Activated CD4-positive, alpha-beta T cell treated with anti-CD3 and anti-CD28 coated beads for 36 hours (primary cell): Measurements from ENCODE around the gene AHSA1. TPM values are rescaled to one million over a fixed set of nuclear protein-coding genes. Genes with fewer than 3 reads are reported as not detected.

Source experiments
- ATAC-seq: fragments of 200-7000 bp; cut with Tn5 transposase; one replicate; pipeline ENCODE4 v1.10.0; 2021; ENCODE audit warnings: mild to moderate bottlenecking, moderate library complexity
- CTCF ChIA-PET: fragments of 350-600 bp; sonication (Branson Sonifier 250); formaldehyde crosslinking; loops from one replicate; lab custom pipeline; 2021; ENCODE audit warnings: antibody characterized with exemption; lab: Charles Lee
- POLR2A ChIA-PET: fragments of 350-600 bp; sonication (Branson Sonifier 250); formaldehyde crosslinking; loops from one replicate; lab custom pipeline; 2021; ENCODE audit warnings: antibody characterized with exemption, inconsistent platforms; lab: Charles Lee
- DNase-seq: peaks from one replicate; pipeline ENCODE4 v3.0.0-alpha.2; 2020
- H3K27ac Mint-ChIP-seq: one replicate; pipeline ENCODE4 v1.8.0; 2021; ENCODE audit warnings: mixed read lengths
- H3K27me3 Mint-ChIP-seq: one replicate; pipeline ENCODE4 v1.8.0; 2021; ENCODE audit warnings: mixed read lengths
- H3K36me3 Mint-ChIP-seq: one replicate; pipeline ENCODE4 v1.8.0; 2021; ENCODE audit warnings: low read depth, mixed read lengths
- H3K4me1 Mint-ChIP-seq: one replicate; pipeline ENCODE4 v1.8.0; 2021; ENCODE audit warnings: mixed read lengths
- H3K4me3 Mint-ChIP-seq: one replicate; pipeline ENCODE4 v1.8.0; 2021; ENCODE audit warnings: mild to moderate bottlenecking, moderate library complexity, mixed read lengths
- H3K9me3 Mint-ChIP-seq: one replicate; pipeline ENCODE4 v1.8.0; 2021; ENCODE audit warnings: low read depth, mixed read lengths
- intact Hi-C, 2 experiments: fragments of 100-400 bp; cut with DNase I in 1 of 2; cut with micrococcal nuclease in 1 of 2; formaldehyde crosslinking; loops; one replicate each; pipeline versions ENCODE4 v1.14.2 to v1.15.1; 2022 to 2024; cut with DNase I, micrococcal nuclease
- total RNA-seq, 2 experiments: library from RNA; stranded (reverse); gene quantifications; one replicate each; pipeline ENCODE4 v1.2.3, GENCODE V29; 2021

AHSA1 gene
- total RNA-seq, 2 experiments from 2014 or later, result 318 to 348 TPM

GRCh38 chr14:77439861-77440260 is 18.0 kb upstream of the AHSA1 start:
- no peaks in the 10 kb centered on the region for H3K9me3 Mint-ChIP-seq
- ATAC-seq (no peak), DNase-seq (no peak)
- no peaks in the 10 kb centered on the region for H3K27me3 Mint-ChIP-seq
- H3K36me3 Mint-ChIP-seq, result peaks cover 36% of the 10 kb centered on the region
- ChIA-PET POLR2A (interaction anchor here (0.6 kb wide), 1 partner anchor 17 kb away, joined by 3 read pairs; no protein-coding TSS in a partner anchor), CTCF (no interaction called here)
- intact Hi-C loops, result no loop called here
- H3K4me3 Mint-ChIP-seq, result no peak overlapping the region
- no peaks in the 10 kb centered on the region for H3K4me1 Mint-ChIP-seq
- no peak overlapping the region for H3K27ac Mint-ChIP-seq

- ChIA-PET CTCF (interaction anchor here (0.7 kb wide), 1 partner anchor 65 kb away, joined by 3 read pairs; the partner anchor contains the start of genes SAMD15 and TMED8), POLR2A (no interaction called here)
- DNase-seq (no peak), ATAC-seq (no peak)
- H3K27ac Mint-ChIP-seq, result no peak overlapping the region
- H3K4me1 Mint-ChIP-seq, result no peaks in the 10 kb centered on the region
- peaks cover 30% of the 10 kb centered on the region for H3K36me3 Mint-ChIP-seq
- intact Hi-C loops, result no loop called here
- H3K9me3 Mint-ChIP-seq, result no peaks in the 10 kb centered on the region
- no peak overlapping the region for H3K4me3 Mint-ChIP-seq
- H3K27me3 Mint-ChIP-seq, result no peaks in the 10 kb centered on the region
Observed at GRCh38 chr14:77442196-77442595, 15.7 kb upstream of the AHSA1 start.

GRCh38 chr14:77455966-77456640 is 1.8 kb upstream of the AHSA1 start:
- Mint-ChIP-seq H3K36me3 (peaks cover 32% of the 10 kb centered on the region), H3K4me3 (peak overlapping the region; percentile 88), H3K9me3 (no peaks in the 10 kb centered on the region), H3K27ac (peak overlapping the region; percentile 100), H3K4me1 (peaks cover 29% of the 10 kb centered on the region), H3K27me3 (no peaks in the 10 kb centered on the region)
- ChIA-PET CTCF (interaction anchor here (1.0 kb wide), 1 partner anchor 101 kb away, joined by 5 read pairs; no protein-coding TSS in a partner anchor), POLR2A (no interaction called here)
- intact Hi-C loops, result loop anchor here (5.0 to 10.0 kb wide), 7 partner anchors 154 to 1304 kb away; partner anchors contain the start of genes ANGEL1 (in 1 of the 2), CIPC (in 1 of the 2), GPATCH2L (in 1 of the 2) and IRF2BPL (in 1 of the 2)
- ATAC-seq (no peak), DNase-seq (no peak)

- intact Hi-C loops, result loop anchor here (1.0 to 10.0 kb wide), 13 partner anchors 80 to 1305 kb away; partner anchors contain the start of genes GSTZ1 (in 2 of the 2), SAMD15 (in 2 of the 2), TMED8 (in 2 of the 2) and ADCK1 (in 1 of the 2)
- peak overlapping the region; percentile 88 for H3K4me3 Mint-ChIP-seq
- H3K27me3 Mint-ChIP-seq, result no peaks in the 10 kb centered on the region
- POLR2A ChIA-PET, result interaction anchor here (0.6 to 0.7 kb wide), 3 partner anchors 69 to 302 kb away, joined by 3 to 4 read pairs (median 4); no protein-coding TSS in a partner anchor
- peak overlapping the region; percentile 100 for H3K27ac Mint-ChIP-seq
- no peaks in the 10 kb centered on the region for H3K9me3 Mint-ChIP-seq
- CTCF ChIA-PET, result interaction anchor here (0.6 to 1.0 kb wide), 3 partner anchors 19 to 247 kb away, joined by 3 to 5 read pairs (median 4); no protein-coding TSS in a partner anchor
- peaks cover 34% of the 10 kb centered on the region for H3K36me3 Mint-ChIP-seq
- DNase-seq, result no peak
- H3K4me1 Mint-ChIP-seq, result peaks cover 38% of the 10 kb centered on the region
- peak; percentile 0 for ATAC-seq
Observed at GRCh38 chr14:77457115-77457521, 775 bp upstream of the AHSA1 start.

GRCh38 chr14:77458249-77458950 is 507 bp downstream of the AHSA1 start:
- POLR2A ChIA-PET, result interaction anchor here (1.1 kb wide), 1 partner anchor 137 kb away, joined by 3 read pairs; the partner anchor contains the start of gene GSTZ1
- intact Hi-C loops, result loop anchor here (1.0 to 10.0 kb wide), 15 partner anchors 40 to 1306 kb away; partner anchors contain the start of genes CIPC (in 2 of the 2), SPTLC2 (in 2 of the 2), ADCK1 (in 1 of the 2) and ANGEL1 (in 1 of the 2)
- Mint-ChIP-seq H3K9me3 (no peaks in the 10 kb centered on the region), H3K36me3 (peaks cover 41% of the 10 kb centered on the region), H3K27ac (peak overlapping the region; percentile 100), H3K4me1 (peaks cover 38% of the 10 kb centered on the region), H3K27me3 (no peaks in the 10 kb centered on the region), H3K4me3 (peak overlapping the region; percentile 88)
- CTCF ChIA-PET, result interaction anchor here (0.5 to 3.0 kb wide), 22 partner anchors 9 to 292 kb away, joined by 3 to 13 read pairs (median 4); partner anchors contain the start of genes GSTZ1, POMT2, SAMD15 and TMED8
- DNase-seq, result peak; percentile 61
- peak; percentile 10 for ATAC-seq

GRCh38 chr14:77459072-77459723 is 1.3 kb downstream of the AHSA1 start:
- ATAC-seq (no peak), DNase-seq (peak; percentile 85)
- ChIA-PET CTCF (interaction anchor here (0.6 to 3.0 kb wide), 32 partner anchors 10 to 325 kb away, joined by 3 to 13 read pairs (median 3); partner anchors contain the start of genes GSTZ1, POMT2, SAMD15 and TMED8), POLR2A (interaction anchor here (0.6 to 1.1 kb wide), 2 partner anchors 82 to 138 kb away, joined by 3 read pairs; partner anchors contain the start of genes GSTZ1, SAMD15 and TMED8)
- Mint-ChIP-seq H3K4me3 (peak overlapping the region; percentile 88), H3K27ac (peak overlapping the region; percentile 100), H3K36me3 (peaks cover 45% of the 10 kb centered on the region), H3K27me3 (no peaks in the 10 kb centered on the region), H3K9me3 (no peaks in the 10 kb centered on the region), H3K4me1 (peaks cover 38% of the 10 kb centered on the region)
- intact Hi-C loops, result loop anchor here (1.0 to 10.0 kb wide), 13 partner anchors 40 to 1307 kb away; partner anchors contain the start of genes ADCK1 (in 1 of the 2), ANGEL1 (in 1 of the 2), CIPC (in 1 of the 2) and GPATCH2L (in 1 of the 2)

GRCh38 chr14:77467801-77468200 is 9.9 kb downstream of the AHSA1 start:
- POLR2A ChIA-PET, result no interaction called here
- H3K27me3 Mint-ChIP-seq, result no peaks in the 10 kb centered on the region
- H3K4me1 Mint-ChIP-seq, result no peaks in the 10 kb centered on the region
- H3K36me3 Mint-ChIP-seq, result peaks cover 43% of the 10 kb centered on the region
- no peak overlapping the region for H3K27ac Mint-ChIP-seq
- H3K4me3 Mint-ChIP-seq, result no peak overlapping the region
- CTCF ChIA-PET, result no interaction called here
- no peak for DNase-seq
- no peaks in the 10 kb centered on the region for H3K9me3 Mint-ChIP-seq
- intact Hi-C loops, result no loop called here
- no peak for ATAC-seq

GRCh38 chr14:77469067-77469505 is 11.2 kb downstream of the AHSA1 start:
- no peaks in the 10 kb centered on the region for H3K27me3 Mint-ChIP-seq
- H3K9me3 Mint-ChIP-seq, result no peaks in the 10 kb centered on the region
- DNase-seq (no peak), ATAC-seq (no peak)
- ChIA-PET CTCF (interaction anchor here (2.7 kb wide), 1 partner anchor 10 kb away, joined by 10 read pairs; no protein-coding TSS in a partner anchor), POLR2A (no interaction called here)
- H3K4me1 Mint-ChIP-seq, result no peaks in the 10 kb centered on the region
- H3K4me3 Mint-ChIP-seq, result no peak overlapping the region
- H3K27ac Mint-ChIP-seq, result no peak overlapping the region
- peaks cover 36% of the 10 kb centered on the region for H3K36me3 Mint-ChIP-seq
- intact Hi-C loops, result no loop called here

GRCh38 chr14:77469539-77469938 is 11.6 kb downstream of the AHSA1 start:
- no peaks in the 10 kb centered on the region for H3K9me3 Mint-ChIP-seq
- peaks cover 33% of the 10 kb centered on the region for H3K36me3 Mint-ChIP-seq
- no peak for ATAC-seq
- CTCF ChIA-PET, result interaction anchor here (2.7 kb wide), 1 partner anchor 10 kb away, joined by 10 read pairs; no protein-coding TSS in a partner anchor
- H3K27me3 Mint-ChIP-seq, result no peaks in the 10 kb centered on the region
- intact Hi-C loops, result no loop called here
- no peaks in the 10 kb centered on the region for H3K4me1 Mint-ChIP-seq
- no peak overlapping the region for H3K27ac Mint-ChIP-seq
- no peak for DNase-seq
- no peak overlapping the region for H3K4me3 Mint-ChIP-seq
- POLR2A ChIA-PET, result no interaction called here

- CTCF ChIA-PET, result interaction anchor here (2.7 kb wide), 1 partner anchor 11 kb away, joined by 10 read pairs; no protein-coding TSS in a partner anchor
- DNase-seq (no peak), ATAC-seq (no peak)
- H3K27me3 Mint-ChIP-seq, result no peaks in the 10 kb centered on the region
- H3K36me3 Mint-ChIP-seq, result peaks cover 26% of the 10 kb centered on the region
- POLR2A ChIA-PET, result no interaction called here
- H3K4me1 Mint-ChIP-seq, result no peaks in the 10 kb centered on the region
- H3K4me3 Mint-ChIP-seq, result no peak overlapping the region
- no peak overlapping the region for H3K27ac Mint-ChIP-seq
- intact Hi-C loops, result no loop called here
- no peaks in the 10 kb centered on the region for H3K9me3 Mint-ChIP-seq
Observed at GRCh38 chr14:77470224-77470870, 12.5 kb downstream of the AHSA1 start.
